ENCODE measurements around the gene SERPING1. TPM values are rescaled to one million over a fixed set of nuclear protein-coding genes. Genes with fewer than 3 reads are reported as not detected.

SERPING1 gene
- polyA plus RNA-seq, 1 experiment, result 119 TPM

DNA sequence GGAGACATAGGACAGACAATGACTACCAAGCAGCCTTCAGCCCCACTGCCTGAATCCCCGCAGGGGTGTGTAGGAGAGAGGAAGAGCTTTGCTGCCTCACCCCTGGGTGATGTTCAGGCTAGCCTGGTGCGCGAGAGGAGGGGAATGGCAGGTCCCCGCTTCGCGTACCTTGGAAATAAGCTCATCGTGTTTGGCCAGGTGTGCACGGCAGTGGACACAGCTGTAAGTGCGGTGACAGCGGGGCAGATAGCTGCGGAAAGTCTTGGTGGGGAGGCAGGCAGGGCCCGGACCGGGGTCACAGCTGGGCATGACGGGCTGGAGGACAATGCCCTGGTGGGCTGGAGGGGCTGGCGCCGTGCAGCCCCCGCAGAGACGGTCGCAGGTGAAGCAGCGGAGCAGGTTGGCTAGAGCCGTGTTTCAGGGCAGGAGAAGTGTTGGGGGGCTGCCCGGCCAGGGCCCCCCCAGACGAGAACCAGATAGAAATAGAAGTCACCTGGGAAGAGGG, 49.4 kb downstream of the SERPING1 start:
- Histone ChIP-seq H3K4me3 (ENCODE audit: low read depth, low read length) (no peak overlapping the region), H3K27me3 (ENCODE audit: control insufficient read depth, insufficient read depth, low read length) (no peaks in the 10 kb centered on the region; the same call in 1 of the 2 replicates), H3K36me3 (ENCODE audit: control insufficient read depth, insufficient read depth, low read length) (peaks cover 3% of the 10 kb centered on the region)
- TF ChIP-seq, protein P1, sequence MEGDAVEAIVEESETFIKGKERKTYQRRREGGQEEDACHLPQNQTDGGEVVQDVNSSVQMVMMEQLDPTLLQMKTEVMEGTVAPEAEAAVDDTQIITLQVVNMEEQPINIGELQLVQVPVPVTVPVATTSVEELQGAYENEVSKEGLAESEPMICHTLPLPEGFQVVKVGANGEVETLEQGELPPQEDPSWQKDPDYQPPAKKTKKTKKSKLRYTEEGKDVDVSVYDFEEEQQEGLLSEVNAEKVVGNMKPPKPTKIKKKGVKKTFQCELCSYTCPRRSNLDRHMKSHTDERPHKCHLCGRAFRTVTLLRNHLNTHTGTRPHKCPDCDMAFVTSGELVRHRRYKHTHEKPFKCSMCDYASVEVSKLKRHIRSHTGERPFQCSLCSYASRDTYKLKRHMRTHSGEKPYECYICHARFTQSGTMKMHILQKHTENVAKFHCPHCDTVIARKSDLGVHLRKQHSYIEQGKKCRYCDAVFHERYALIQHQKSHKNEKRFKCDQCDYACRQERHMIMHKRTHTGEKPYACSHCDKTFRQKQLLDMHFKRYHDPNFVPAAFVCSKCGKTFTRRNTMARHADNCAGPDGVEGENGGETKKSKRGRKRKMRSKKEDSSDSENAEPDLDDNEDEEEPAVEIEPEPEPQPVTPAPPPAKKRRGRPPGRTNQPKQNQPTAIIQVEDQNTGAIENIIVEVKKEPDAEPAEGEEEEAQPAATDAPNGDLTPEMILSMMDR (IDR thresholded peaks at IDR 0.05; ENCODE audit: insufficient read depth, low read depth, low read length), result no peak
- POLR2A ChIA-PET, result no interaction called here
- CTCF ChIA-PET, result interaction anchor here (0.7 to 1.9 kb wide), 4 partner anchors 79 to 301 kb away, joined by 3 to 15 read pairs (median 4); partner anchors contain the start of genes RTN4RL2 and UBE2L6
- DNase-seq (ENCODE audit: low read depth), result no peak

DNA sequence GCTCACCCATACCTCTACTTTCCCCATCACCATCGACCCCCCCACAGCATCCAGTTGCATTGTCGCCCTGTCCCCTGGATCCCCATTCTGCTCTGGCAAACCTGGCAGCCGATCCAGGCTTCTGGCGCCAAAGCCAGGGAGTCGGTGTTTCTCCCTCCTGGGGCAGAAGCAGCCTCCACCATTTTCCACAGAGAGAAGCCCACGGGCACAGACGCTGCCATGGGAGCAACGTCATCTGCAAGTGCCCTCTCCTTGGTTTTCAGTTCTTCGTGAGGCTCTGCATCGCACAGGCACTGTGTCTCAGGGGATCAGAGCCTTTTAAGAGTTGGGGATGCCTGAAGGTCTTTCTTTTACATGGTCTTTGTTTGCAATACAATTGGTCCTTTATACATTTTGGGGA, 49.9 kb downstream of the SERPING1 start:
- Histone ChIP-seq H3K4me3 (ENCODE audit: low read depth, low read length) (no peak overlapping the region), H3K36me3 (ENCODE audit: control insufficient read depth, insufficient read depth, low read length) (peaks cover 3% of the 10 kb centered on the region), H3K27me3 (ENCODE audit: control insufficient read depth, insufficient read depth, low read length) (no peaks in the 10 kb centered on the region; the same call in 1 of the 2 replicates)
- CTCF ChIA-PET, result interaction anchor here (0.7 to 1.9 kb wide), 4 partner anchors 79 to 301 kb away, joined by 3 to 15 read pairs (median 4); partner anchors contain the start of genes RTN4RL2 and UBE2L6
- POLR2A ChIA-PET, result no interaction called here
- DNase-seq (ENCODE audit: low read depth), result no peak
- TF ChIP-seq, protein P1 (IDR thresholded peaks at IDR 0.05; ENCODE audit: insufficient read depth, low read depth, low read length), result no peak

DNA sequence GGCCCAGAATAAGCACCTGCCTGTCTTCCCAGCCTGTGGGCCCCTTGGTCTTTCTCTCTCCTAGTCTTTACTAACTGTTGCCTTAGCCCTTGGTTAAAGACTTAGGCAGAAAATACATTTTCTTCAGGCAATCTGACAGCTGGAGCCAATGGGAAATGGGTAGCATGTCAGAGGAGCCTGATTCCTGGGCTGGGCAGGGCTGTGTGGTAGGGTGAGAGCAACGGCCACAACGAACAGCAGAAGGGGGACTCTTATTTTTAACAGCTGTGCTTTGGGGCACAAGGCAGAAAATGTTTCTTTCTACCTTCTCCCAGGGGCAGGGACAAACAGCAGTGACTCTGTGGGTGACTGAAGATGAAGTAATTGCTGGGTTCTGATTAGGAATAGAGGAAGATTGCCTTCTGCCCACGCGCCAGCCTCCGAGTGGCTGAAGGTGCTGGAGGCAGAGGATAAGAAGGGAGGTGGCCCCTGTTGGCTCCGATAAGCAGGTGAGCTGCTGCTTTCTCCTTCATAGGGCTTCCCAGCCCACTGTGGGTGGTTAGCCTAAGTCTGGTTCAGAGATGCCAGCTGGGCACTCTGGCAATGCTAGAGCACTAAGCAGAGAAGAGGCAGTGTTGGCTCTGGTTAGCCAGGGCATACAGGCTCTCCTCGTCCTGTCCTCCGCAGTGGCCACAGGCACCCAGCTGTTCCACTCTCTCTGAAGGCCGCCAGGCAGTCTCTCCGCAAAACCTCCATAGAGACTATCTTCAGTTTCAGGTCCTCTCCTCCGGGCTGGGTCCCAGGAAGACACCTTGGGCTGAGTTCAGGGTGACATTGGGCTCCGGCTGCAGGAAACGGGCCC, 50.7 kb downstream of the SERPING1 start:
- DNase-seq (ENCODE audit: low read depth), result no peak
- TF ChIP-seq, protein P1 (IDR thresholded peaks at IDR 0.05; ENCODE audit: insufficient read depth, low read depth, low read length), result no peak
- Histone ChIP-seq H3K36me3 (ENCODE audit: control insufficient read depth, insufficient read depth, low read length) (peaks cover 2% of the 10 kb centered on the region; the same call in 1 of the 2 replicates), H3K4me3 (ENCODE audit: low read depth, low read length) (peak overlapping the region; percentile 41), H3K27me3 (ENCODE audit: control insufficient read depth, insufficient read depth, low read length) (no peaks in the 10 kb centered on the region; the same call in 1 of the 2 replicates)
- CTCF ChIA-PET, result interaction anchor here (0.6 to 2.8 kb wide), 5 partner anchors 8 to 188 kb away, joined by 3 to 12 read pairs (median 5); partner anchors contain the start of genes RTN4RL2 and UBE2L6
- POLR2A ChIA-PET, result no interaction called here

DNA sequence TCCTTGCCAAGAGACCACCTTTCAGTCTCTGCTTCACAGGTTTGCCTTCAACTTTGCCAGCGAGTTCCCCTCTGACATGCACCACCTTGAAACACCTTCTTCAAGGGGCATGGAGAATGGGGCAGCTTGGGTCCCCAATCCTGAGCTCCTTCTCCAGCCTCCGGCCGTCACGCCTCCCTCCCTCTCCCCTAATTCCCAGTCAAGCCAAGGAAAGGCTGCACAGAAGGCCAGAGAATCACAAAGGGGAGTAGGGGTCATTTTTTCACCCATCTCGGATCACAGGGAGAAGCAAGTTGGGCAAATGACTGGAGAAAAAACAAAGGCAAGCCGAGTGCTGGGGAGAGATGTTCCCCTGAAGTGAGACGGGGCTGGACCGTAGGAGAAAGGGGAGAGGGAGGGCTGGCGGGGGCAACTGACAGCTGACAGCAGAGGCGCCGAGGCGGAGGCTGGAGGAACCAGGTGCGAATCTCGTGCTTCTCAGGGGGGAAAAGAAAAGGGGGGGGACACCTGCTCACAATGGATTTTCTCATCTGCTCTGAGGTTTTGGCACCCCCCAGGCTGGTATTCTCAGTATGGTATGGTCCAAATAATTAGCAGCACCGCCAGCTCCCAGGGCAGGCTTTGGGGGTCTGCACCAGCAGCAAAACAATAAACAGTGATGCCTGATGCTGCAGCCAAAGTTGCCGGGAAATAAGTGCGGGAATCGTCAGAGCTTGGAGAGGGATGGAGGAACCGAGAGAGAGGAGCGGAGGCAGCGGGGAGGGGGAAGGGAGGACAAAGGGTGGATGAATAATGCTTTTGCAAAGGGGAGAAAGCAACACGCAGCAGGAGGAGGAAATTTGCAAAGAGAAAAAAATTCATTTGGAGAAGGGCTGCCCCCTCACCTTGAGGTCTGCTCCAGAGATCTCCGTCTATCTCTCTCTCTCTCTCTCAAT, 51.6 kb downstream of the SERPING1 start:
- no peaks in the 10 kb centered on the region; the same call in 1 of the 2 replicates for H3K27me3 ChIP-seq (ENCODE audit: control insufficient read depth, insufficient read depth, low read length)
- CTCF ChIA-PET, result interaction anchor here (0.6 to 2.8 kb wide), 4 partner anchors 9 to 156 kb away, joined by 3 to 12 read pairs (median 7); partner anchors contain the start of gene UBE2L6
- POLR2A ChIA-PET, result interaction anchor here (0.6 kb wide), 1 partner anchor 314 kb away, joined by 3 read pairs; the partner anchor contains the start of gene SSRP1
- DNase-seq (ENCODE audit: low read depth), result no peak
- TF ChIP-seq, protein P1 (IDR thresholded peaks at IDR 0.05; ENCODE audit: insufficient read depth, low read depth, low read length), result no peak
- H3K4me3 ChIP-seq (ENCODE audit: low read depth, low read length), result peak overlapping the region; percentile 41
- no peaks in the 10 kb centered on the region for H3K36me3 ChIP-seq (ENCODE audit: control insufficient read depth, insufficient read depth, low read length)
